HG03045 (cell line): ENCODE data around the gene ZNF521.

Experiments
- ATAC-seq: cut with Tn5 transposase; IDR thresholded peaks from one replicate; pipeline ENCODE4 v1.9.1; 2021; ENCODE audit warnings: mild to moderate bottlenecking, moderate library complexity; ENCODE audit not compliant: unreplicated experiment

The ZNF521 gene

GRCh38 chr18:25340762-25341161 lies 11.2 kb downstream of the ZNF521 start:
- no peak for ATAC-seq

- no peak for ATAC-seq
Observed at GRCh38 chr18:25335676-25336075, 16.3 kb downstream of the ZNF521 start.

GRCh38 chr18:25335062-25335461 lies 16.9 kb downstream of the ZNF521 start:
- ATAC-seq = no peak

- ATAC-seq = no peak
Observed at GRCh38 chr18:25334588-25334987, 17.4 kb downstream of the ZNF521 start.

GRCh38 chr18:25332002-25332401 lies 20.0 kb downstream of the ZNF521 start:
- ATAC-seq = no peak

- ATAC-seq = no peak
Observed at GRCh38 chr18:25329783-25330182, 22.2 kb downstream of the ZNF521 start.

- no peak for ATAC-seq
Observed at GRCh38 chr18:25327584-25327983, 24.4 kb downstream of the ZNF521 start.

GRCh38 chr18:25326361-25326952 lies 25.5 kb downstream of the ZNF521 start:
- no peak for ATAC-seq

GRCh38 chr18:25322806-25323205 lies 29.2 kb downstream of the ZNF521 start:
- no peak for ATAC-seq

- no peak for ATAC-seq
Observed at GRCh38 chr18:25316381-25317018, 35.5 kb downstream of the ZNF521 start.

GRCh38 chr18:25314838-25315190 lies 37.2 kb downstream of the ZNF521 start:
- ATAC-seq = no peak

- ATAC-seq = no peak
Observed at GRCh38 chr18:25314151-25314837, 37.7 kb downstream of the ZNF521 start.

GRCh38 chr18:25313268-25313667 lies 38.7 kb downstream of the ZNF521 start:
- ATAC-seq = no peak

GRCh38 chr18:25310045-25310444 lies 41.9 kb downstream of the ZNF521 start:
- ATAC-seq = no peak

GRCh38 chr18:25308381-25308780 lies 43.6 kb downstream of the ZNF521 start:
- ATAC-seq = no peak

GRCh38 chr18:25307192-25307591 lies 44.8 kb downstream of the ZNF521 start:
- ATAC-seq = no peak

- ATAC-seq = no peak
Observed at GRCh38 chr18:25306671-25307070, 45.3 kb downstream of the ZNF521 start.

- ATAC-seq = no peak
Observed at GRCh38 chr18:25305584-25305983, 46.4 kb downstream of the ZNF521 start.

GRCh38 chr18:25300492-25300891 lies 51.5 kb downstream of the ZNF521 start:
- no peak for ATAC-seq

- no peak for ATAC-seq
Observed at GRCh38 chr18:25299426-25300300, 52.3 kb downstream of the ZNF521 start.

GRCh38 chr18:25298853-25299274 lies 53.1 kb downstream of the ZNF521 start:
- no peak for ATAC-seq
